GM21515 (cell line): ENCODE results near the gene ATF7IP.
A peak's percentile ranks its signal among the peaks of the same experiment; 100 is the strongest.

ENCODE experiments used
- ATAC-seq: cut with Tn5 transposase; IDR thresholded peaks from one replicate; pipeline ENCODE4 v1.9.1; 2021; ENCODE audit not compliant: unreplicated experiment

ATF7IP gene

DNA sequence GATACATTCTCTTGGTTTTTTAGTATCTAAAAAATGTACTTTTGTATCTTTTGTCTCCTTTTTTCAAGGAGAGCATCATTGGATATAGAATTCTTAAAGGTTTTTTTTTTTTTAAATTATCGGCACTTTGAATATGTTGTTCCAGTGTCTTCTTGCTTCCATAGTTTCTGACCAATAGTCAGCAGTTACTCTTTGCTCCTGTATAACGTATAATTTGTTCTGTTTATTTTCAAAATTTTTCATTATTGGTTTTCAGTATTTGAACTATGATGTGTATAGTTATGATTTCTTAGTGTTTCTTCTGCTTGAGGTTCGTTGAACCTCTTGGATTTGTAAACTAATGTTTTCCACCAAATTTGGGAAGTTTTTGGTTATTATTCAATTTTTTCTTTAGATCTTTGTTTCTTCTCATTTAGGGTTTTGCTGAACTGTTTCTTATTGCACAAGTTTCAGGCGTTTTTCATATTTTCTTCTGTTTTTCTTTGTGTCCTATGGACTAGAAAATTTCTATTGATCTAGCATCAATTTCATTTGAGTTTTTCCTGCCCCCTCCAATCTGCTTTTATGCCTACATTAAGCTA, 108.3 kb downstream of the ATF7IP start:
- no peak for ATAC-seq

DNA sequence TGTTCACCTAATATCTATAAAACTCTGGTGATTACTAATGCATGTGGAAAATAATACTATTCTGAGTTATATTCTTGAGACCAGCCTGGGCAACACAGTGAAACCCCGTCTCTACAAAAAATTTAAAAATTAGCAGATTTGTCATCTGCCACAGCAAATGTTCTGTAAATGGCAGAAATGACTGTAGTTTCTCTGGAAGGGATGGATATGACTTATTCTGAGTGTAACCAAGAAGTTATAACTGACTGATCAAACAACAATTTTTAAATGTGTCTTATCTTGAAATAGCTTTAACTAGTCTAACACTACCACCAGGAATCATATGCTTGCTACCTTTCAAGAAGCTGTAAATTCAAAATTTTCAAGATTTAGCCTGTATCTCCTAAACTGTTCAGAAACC, 113.5 kb downstream of the ATF7IP start:
- ATAC-seq = no peak

DNA sequence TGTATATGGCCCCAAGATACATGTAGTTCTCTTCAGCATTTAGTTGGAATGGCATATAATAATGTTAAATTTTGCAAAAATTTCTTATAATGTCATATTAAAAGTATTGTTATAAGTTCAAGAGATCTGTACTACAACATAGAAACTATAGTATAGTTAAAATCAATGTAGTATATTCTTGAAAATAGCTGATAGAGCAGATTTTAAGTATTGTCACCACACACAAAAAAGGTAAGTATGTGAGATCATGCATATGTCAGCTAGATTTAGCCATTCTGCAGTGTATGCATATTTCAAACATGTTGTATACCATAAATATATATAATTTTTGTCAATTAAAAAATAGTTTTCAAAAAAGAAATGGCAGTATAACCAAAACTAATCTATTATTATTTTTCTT, 115.7 kb downstream of the ATF7IP start:
- no peak for ATAC-seq

DNA sequence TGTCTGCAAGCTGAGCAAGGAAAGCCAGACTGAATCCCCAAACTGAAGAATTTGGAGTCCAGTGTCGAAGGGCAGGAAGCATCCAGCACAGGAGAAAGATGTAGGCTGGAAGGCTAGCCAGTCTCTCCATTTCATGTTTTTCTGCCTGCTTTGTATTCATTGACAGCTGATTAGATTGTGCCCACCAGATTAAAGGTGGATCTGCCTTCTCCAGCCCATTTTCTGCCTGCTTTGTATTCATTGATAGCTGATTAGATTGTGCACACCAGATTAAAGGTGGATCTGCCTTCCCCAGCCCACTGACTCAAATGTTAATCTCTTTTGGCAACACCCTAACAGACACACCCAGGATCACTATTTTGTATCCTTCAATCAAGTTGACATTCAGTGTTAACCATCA, 116.9 kb downstream of the ATF7IP start:
- no peak for ATAC-seq

DNA sequence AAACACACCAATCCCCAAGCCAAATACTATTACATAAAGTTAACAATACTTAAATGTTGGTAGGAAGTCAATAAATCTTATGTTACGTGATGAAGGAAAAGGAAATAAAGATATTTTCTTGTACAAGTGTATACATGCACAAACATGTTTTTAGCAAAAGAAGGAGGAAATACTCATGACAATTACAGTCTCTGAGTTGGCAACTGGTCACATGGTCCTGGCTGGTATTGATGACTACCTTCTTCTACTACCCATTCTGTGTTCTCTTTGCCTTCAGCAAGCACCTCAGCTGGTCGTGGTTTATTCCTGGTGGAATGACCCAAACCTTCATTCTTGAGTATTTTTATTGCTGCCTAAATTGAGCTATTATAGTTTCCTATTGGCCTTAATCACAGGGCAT, 117.4 kb downstream of the ATF7IP start:
- ATAC-seq = no peak

DNA sequence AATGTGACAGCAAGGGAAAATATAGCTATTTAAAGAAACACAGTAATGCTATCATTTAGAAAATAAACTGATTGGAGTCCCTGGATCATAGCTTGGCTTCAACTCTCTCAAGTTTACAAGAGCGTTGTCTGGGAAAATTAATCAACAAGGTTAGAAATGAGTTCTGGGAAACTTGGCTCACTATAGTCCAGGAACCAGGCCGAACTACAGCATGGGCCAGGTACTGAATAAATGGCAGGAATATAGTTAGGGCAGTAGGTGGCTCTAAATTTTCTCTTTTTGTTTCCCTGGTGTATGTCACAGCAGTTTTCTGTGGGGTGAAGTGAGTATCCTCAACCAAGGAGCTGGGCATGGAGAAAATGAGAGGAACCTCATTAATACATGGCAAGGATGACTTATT, 129.8 kb downstream of the ATF7IP start:
- no peak for ATAC-seq

DNA sequence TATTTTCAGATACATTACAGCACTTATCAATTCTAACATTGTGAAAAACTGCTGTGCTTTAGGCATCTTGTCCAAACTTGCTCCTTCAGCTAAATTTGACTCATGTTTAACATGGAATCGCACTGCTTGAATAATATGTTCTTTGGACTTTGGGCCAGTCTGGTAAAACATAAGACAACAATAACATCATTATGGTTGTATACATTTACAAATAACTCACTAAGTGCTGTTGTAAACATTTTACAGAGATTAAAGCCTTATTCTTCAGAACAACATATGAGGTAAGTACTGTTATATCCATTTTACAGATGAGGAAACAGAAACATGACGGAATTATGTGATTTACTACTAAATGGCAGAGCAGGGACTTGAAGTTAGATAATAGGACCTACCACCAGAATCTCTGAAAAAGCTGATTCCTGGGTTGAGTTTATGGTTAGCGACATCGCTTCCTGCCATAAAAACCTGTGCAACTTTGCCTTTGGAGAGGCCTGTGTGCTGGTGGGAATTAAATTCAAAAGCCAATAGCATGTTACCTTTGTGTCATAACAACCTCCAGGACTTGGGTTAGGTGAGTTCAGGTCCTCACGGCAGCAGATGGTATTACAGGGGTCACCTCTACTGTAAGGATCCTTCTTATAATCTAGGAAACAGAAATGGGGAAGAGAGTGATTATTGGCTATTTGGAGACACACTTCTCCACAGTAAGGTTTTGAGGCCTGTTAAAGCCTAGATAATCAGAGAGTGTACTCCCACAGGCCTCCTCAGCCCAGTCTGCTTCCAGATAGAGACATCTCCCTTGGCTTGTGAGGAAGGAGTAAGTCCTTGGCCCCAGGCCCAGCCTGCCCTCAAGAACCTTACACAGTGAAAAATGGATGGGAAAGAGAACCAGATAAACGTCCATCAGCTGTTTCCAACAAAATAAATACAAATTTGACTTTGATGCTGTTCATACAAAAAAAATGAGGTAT, 140.4 kb downstream of the ATF7IP start:
- no peak for ATAC-seq

DNA sequence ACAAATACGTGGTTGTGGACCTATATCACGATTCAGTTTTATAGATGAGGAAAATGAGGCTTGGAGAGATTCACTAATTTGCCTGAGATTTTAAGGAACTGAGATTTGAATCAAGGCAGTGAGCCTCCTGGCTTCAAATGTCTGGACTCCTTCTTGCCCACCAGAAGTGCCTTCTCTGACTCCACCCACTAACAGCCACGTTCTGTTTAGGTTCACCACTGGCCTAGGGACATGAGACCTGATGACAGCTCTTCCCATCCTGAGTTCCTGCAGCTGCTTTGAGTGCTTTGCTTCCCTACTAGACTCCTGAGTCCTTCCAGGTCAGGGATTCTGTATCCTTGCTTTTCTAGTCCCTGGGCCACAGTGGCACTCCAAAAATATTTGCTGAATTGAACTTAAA, 145.1 kb downstream of the ATF7IP start:
- no peak for ATAC-seq

DNA sequence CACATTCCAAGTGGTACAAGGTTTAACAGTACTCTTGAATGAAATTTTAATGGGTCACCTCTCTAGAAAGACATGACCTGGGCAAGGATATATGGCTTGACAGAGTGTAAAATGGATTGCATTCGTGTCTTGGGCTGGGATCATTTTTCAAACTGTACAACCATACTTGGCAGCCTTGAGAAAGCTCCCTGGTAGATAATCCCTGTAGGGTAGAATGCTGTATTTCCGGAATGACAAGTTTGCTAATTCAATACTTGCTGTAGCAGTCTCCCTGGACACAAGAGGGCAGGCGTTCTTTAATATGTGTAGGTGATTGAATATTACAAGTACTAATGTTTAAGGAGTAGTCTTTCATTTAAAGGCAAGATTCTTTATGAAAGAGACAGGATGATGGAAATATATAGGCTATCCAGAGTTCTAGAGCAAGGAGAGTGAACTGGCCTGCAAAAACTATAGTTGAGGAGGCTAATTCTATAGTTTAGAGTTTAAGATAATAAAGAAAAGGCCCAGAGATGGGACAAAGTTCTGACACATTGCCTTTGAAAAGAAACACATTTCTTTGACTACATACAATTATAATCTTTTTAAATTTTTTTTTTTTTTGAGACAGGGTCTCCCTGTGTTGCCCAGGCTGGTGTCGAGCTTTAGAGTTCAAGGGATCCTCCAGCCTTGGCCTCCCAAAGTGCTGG, 148.8 kb downstream of the ATF7IP start:
- peak; percentile 67 for ATAC-seq

DNA sequence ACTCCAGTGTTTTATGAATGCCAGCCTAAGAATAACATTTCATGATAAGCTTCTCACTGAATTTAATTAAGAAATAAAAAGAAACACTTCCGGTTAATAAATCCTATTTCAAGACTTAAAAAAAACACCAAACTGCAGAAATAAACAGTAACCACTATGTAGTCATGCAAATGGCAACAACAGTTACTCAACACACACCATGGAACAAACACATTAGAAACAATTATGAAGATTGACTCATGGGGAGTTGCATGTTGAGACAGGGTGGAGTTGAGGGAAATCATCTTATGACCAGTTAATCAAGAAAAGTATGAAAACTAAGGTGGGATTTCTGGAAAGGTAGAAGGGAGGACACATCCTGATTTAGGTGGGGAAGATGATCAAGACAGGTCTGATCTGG, 149.5 kb downstream of the ATF7IP start:
- ATAC-seq = no peak

DNA sequence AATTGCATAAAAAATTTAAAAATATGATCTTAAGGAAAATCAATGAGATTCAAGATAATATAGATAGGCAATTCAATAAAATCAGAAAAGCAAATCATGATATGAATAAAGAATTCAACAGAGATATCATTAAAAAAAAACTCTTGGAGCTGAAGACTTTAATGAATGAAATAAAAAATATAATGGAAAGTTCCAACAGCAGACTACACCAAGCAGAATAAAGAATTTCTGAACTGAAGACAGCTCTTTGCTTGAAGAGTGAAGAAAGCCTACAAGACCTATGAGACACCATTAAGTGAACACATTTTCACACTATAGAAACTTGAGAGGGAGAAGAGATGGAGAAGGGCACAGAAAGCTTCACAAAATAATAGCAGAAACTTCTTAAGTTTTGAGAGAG, 156.3 kb downstream of the ATF7IP start:
- no peak for ATAC-seq

DNA sequence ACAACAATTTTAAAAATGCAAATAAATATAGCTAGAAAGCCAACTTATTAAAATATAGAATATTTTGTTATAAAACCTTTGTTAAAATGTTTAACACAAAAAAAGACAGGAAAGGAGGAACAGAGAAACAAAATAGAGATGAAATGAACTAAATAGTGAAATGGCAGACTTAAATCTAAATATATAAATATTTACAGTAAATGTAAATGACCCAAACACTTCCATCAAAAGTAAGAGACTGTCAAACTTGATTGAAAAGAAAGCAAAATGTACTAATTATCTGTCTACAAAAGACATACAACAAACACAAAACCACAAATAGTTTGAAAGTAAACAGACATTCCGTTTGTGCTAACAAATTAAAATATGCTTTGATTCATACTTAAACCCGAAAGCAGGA, 160.5 kb downstream of the ATF7IP start:
- ATAC-seq = no peak

DNA sequence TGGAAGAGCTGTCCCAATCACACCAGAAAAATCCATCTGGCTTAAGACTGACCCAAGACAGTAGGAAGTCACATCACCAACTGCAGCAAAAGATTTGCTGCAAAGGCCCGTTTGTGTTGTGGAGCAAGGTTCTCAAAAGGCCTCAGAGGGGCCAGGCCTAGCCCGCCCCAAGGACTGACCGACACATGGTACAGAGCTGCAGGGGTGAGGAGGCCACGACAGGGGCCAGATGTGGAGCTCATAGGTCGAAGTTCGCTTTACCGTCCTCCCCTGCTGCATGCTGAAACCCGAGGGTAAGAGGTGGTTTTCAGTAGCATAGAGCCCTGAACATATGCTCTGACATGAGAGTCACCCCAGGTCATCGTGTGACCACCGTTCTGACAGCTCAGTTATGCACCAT, 166.7 kb downstream of the ATF7IP start:
- no peak for ATAC-seq

DNA sequence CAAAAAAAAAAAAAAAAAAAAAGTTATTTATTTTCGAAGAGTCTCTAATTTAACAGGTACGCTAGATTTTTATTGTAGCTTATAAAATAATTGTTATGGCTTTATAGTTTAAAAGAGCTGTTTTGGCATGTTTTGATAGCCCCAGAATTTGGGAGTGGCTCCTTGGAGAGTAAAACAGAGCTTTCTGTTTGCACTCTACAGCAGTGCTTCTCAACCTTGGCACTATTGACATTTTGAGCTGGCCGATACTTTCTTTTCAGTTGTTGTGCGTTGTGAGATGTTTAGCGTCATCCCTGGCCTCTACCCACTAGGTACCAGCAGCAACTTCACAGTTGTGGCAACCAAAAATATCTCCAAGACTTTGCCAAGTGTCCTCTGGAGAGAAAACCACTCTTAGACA, 171.6 kb downstream of the ATF7IP start:
- ATAC-seq = no peak

DNA sequence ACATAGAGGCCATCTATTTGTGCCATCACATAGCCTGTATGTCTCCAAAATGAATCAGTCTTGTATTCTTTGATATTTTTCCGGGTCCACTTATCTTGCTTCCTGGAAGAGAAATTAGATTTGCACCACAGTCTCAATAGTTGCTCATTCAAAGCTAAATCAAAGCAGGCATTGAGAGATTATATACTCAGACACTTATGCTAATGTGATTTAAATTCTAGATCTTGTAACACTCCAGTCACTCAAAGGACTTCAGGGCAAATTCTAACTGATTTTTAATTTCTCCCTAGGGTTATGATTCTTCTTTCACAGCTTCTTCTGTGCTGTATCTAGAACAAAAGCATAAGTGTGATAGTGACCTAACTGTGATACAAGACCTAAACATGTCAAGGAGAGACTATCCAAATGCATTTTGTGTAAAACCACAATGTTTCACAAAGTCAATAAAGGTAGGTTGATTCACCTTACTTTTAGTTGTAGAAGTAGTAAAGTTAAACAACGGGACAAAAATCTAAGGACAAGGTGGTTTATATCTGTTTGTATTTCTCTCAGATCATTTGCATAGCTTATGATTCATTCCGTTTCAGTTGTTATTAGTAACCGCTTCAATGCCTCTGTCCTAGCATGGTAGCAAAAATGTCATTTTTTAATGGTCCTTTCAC, 175.4 kb downstream of the ATF7IP start:
- no peak for ATAC-seq

DNA sequence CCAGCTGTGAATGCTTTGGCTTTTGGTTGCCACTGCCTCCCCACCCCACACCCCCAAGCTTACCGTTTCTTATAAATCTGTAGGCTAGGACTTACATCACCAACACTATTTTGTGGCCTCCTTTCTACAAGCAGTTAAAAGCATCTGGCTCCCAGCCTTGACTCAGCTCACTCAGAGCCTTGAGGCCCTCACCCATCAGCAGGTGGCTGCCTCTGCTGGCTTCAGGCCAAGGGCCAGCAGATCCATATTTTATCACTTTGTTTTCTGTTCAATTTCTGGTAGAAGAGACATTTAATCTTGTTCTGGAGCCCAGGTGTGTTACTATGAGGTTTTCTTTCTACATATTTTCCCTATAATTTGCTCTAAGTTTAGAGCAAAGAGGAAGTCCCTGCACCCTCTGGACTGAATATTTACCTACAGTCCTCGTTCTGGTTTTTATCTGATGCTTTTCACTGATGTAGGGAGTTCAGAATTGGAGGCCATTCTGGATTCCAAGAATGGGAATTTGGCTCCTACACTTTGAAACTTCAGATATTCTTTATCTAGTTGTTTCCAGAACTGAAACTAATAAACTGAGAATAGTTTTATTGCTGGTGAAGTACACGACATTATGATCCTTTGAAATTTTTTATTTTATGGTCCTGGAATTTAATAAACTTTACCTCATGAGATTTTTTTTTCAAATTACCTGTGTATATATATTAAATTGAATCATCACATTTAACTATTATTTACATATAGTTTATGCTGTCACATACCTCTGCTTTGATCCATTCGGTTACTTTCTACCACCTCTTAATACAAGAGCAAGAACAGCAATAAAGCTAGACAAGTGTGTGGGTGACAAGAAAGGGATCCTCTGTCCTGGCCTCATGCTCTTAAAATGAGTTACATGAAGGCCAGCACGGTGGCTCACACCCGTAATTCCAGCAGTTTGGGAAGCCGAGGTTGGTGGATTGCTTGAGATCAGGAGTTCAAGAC, 180.0 kb downstream of the ATF7IP start:
- ATAC-seq = no peak

DNA sequence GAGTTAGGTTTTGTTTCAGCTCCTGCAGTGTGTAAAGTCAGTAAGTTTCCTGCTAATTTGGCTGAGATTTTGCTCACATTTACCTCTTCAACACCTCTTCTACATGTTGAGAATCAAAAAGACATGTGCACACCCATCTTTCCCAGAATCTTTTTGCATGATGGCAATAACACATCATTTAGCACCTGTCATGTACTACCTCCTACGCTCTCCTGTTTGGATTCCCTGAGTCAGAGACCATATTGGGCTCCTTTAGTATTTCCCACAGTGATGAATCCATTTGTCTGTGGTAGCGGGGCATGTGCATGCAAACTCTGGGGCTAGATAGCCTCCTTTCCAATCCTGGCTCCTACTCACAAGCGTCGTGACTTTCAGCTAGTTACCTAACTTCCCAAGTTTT, 182.1 kb downstream of the ATF7IP start:
- no peak for ATAC-seq

DNA sequence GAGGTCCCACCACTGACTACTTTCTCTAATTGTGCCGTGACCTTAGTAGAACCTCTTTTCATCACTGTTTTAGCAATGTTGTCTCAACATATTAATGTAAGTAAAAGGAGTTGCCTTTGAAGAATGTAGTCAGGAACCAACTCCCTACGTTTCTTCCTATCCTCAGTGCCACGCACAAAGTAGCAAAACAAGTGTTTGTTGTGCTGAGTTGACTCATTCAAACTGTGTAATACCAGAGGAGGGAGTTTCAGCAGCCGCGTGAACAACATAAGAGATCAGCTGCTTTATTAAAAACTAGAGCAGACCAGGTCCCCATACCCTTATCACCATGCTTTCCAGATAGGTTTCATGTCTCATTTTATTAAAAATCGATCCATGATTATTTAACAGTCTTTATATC, 183.1 kb downstream of the ATF7IP start:
- ATAC-seq = no peak
